HL-60/S4 treated with phorbol 12-myristate 13-acetate at 8.2 ng/mL for 4 days and 3 days (cell line): Measurements from ENCODE around the gene INTS2.
"Not testable (repeated sequence)": the region's sequence is repeated elsewhere in the genome, so short reads cannot be mapped to it uniquely, and the experiment has no call there.

Experiments used
- in situ Hi-C: fragments of 300-500 bp; cut with MboI; formaldehyde crosslinking; loops from 2 replicates; pipeline ENCODE4 v1.15.0; 2022; ENCODE audit warnings: low sequenced_read_pairs

INTS2 gene

DNA sequence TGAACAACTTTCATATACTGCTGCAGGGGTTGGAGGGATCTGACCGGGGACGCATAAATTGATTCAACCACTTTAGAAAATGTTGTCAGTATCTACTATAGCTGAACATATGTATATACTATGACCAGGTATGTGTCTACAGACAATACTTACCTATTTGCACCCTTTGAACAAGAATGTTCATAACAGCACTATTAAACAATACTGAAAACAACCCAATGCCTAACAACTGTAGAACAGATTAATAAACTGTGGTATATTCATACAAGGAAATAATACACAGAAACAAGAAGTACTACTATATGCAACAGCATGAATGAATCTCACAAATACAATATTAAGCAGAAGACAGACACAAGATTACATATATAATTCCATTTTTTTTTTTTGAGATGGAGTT, 74.9 kb downstream of the INTS2 start:
- in situ Hi-C loops, result no loop called here

DNA sequence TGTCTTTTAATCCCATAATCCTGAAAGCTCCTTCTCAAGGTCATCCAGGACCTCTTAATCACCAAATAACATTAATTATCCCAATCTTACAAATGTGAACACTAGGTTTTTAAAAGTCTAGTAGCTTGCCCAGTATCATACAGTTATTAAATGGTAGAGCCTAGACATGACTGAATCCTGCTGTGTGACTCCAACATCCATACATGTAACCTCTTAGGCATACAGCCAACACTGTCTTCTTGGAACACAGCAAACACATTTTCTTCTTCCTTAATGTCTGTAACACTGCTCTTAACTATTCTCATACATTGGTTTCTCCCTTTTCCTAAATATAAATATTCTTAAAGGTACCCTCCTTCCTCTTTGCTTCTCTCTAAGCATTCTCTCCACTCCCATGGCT, 78.1 kb downstream of the INTS2 start:
- in situ Hi-C loops, result loop anchor here (10.0 kb wide), 1 partner anchor 215 kb away; no protein-coding TSS in a partner anchor

DNA sequence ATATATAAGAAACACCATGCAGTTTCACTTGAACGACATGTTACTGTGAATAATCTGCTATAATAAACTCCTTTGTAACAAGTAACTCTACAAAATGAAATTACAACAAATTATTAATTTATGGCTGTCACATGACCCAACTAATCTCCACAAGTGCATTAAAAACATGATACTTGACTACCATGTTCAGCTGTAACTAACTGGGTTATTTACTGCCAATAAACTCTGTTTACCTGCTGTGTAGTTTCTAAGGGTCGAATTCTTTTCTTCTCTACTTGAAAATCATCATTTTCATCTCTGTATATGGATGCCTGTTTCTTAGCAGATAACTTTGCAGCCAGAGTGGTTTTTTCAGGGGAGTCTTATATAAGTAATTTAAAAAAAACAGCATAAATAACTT, 78.9 kb downstream of the INTS2 start:
- in situ Hi-C loops, result loop anchor here (10.0 kb wide), 1 partner anchor 214 kb away; no protein-coding TSS in a partner anchor

DNA sequence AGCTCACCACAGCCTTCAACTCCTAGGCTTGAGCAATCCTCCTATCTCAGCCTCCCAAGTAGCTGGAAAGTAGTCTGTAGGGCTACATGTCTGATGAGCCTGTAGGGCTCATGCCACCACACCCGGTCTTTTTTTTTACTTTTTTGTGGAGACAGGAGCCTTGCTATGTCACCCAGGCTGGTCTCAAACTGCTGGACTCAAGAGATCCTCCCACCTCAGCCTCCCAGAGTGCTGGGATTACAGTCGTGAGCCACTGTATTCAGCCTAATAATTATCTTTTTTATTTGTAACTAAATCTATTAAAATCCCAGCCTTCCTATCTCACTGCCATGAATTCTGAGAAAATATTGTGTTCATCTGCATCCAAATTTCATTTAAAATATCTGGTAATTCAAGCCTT, 79.5 kb downstream of the INTS2 start:
- in situ Hi-C loops, result loop anchor here (10.0 kb wide), 1 partner anchor 213 kb away; no protein-coding TSS in a partner anchor

DNA sequence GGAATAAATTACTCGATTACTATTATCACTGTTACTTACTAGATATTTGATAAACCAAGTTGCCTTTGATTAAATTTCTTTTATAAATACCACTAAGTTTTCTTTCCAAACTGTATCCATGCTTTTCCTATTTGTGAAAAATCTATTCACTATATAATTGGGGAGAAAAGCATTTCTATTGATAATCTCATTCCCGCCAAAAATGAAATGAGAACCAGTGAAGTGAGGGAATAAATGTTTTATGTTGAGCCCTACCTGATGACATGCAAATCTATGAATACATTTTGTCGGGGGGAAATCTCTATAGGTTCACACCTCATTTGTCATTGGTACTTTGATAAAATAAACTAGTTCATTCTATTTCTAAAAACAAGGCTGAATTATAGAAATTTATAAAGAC, 80.1 kb downstream of the INTS2 start:
- in situ Hi-C loops, result loop anchor here (10.0 kb wide), 1 partner anchor 213 kb away; no protein-coding TSS in a partner anchor

DNA sequence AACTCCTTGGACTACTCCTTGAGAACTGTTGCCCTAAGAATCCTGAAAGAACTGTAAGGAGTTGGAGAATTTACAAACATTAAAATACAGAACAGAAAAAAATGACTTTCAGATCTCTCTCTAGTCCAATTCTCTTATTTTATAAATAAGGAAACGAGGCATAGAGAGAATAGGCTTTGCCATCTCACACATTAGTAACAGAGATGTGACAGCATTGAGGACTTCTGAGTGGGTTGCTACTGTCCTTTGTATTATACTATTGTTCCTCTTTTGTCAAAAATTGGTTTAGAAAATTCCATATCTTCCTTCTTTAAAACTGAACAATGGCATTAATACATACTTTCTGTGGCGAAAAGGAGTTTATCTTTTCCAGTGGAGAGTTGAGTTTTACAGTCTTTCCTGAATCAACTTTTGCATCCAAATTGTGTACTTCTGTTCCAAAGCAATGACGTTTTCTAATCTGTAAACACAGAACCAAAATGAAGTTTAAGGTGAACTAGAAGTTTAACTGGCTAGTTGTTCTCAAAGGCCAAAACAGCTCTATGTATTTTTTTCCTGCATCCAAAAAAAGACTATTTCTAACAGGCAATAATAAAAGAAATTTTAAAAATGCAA, 80.9 kb downstream of the INTS2 start:
- in situ Hi-C loops, result loop anchor here (10.0 kb wide), 1 partner anchor 212 kb away; no protein-coding TSS in a partner anchor

DNA sequence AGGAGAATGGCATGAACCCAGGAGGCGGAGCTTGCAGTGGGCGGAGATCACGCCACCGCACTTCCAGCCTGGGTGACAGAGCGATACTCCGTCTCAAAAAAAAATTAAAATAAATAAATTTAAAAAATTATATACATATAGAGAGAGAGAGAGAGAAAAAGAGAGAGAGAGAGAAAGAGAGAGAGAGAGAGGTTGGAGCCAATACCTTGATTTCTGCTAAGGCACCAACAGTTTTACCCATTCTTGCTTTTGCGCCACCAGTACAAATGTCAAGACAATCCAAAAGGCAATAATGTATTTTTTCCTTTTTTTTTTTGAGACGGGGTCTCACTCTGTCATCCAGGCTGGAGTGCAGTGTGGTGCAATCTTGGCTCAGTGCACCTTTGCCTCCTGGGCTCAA, 81.7 kb downstream of the INTS2 start:
- in situ Hi-C loops, result loop anchor here (10.0 kb wide), 1 partner anchor 211 kb away; no protein-coding TSS in a partner anchor

DNA sequence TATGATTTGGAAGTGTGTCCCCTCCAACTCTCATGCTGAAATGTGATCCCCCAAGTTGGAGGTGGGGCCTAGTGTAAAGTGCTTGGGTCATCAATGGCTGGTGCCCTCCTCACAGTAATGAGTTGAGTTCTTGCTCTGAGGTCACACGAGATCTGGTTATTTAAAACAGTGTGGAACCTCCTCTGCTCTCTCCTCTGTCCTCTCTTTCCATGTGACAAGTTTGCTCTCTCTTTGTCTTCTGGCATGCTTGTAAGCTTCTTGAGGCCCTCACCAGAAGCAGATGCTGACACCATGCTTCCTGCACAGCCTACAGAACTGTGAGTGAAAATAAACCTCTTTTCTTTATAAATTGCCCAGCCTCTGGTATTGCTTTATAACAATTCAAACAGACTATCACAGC, 84.3 kb downstream of the INTS2 start:
- in situ Hi-C loops, result loop anchor here (10.0 kb wide), 1 partner anchor 209 kb away; no protein-coding TSS in a partner anchor

DNA sequence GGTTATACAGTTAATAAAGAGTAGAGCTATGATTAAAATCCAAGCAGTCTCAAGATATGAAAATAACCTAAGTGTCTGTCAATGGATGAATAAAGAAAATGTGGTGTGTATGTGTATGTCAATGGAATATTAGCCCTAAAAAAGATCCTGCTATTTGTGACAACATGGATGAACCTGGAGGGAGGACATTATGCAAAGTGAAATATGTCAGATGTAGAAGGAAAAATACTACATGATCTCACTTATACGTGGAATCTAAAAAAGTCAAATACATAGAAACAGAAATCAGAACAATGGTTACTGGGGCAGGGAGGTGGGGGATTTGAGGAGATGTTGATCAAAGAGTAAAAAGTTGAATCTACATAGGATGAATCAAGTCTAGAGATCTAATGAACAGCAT, 84.9 kb downstream of the INTS2 start:
- in situ Hi-C loops, result loop anchor here (10.0 kb wide), 1 partner anchor 208 kb away; no protein-coding TSS in a partner anchor

DNA sequence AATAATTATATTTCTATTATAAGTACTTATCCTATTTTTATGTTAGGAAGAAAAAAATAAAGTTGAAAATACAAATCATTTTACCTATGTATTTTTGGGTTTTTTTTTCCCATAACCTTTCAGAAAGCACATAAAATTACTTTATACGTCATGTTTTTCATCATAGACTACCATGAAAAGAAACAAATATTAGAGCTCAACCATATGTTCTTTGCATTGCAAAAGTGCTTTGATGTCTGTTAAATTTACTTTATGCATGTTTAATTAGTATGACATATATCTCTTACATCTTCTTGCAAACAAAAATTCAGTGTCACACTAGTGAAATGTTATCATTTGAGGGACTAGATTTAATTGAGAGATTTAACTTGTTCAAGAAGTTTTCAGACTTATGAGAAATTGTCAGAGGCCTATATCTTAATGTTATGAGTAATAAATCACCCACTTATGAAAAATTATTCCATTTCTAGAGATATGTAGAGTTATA, 88.4 kb downstream of the INTS2 start:
- in situ Hi-C loops, result no loop called here

DNA sequence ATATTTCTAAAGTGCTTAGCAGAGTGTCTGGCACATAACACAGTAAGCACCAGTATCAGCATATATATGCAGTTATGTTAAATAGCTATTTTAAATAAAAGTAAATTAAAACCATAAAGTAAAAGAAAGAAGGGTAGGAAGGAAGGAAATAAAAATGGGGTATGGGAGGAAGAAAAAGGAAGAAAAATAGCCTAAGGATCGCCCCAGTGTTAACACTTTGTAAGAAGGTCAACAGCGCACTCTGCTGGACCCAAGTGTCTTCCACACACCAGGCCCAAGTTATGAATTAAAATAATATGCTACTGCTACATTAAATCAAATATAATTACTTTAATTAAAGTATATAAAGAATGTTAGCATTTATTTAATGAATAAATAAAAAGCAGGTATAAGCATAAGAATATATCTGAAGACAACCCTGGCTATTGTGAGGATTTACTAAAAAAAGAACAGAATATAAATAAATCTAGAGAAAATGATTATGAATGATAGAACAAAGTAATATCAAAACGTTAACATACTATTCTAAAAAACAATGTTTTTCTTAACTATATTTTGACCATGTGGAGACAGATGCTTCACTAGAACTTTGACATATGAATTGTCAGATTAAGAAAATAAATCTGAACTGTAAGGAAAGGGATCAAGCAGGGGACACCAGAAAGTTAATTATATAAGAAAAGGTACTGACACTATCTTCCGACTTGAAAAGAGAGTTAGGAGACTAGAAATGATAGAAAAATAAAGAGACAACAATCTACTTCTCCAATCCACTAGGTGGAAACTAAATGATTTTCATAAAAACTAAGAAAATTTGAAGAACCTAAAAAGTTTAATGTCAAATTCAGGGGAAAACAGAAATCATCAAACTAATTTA, 90.4 kb downstream of the INTS2 start:
- in situ Hi-C loops, result no loop called here

DNA sequence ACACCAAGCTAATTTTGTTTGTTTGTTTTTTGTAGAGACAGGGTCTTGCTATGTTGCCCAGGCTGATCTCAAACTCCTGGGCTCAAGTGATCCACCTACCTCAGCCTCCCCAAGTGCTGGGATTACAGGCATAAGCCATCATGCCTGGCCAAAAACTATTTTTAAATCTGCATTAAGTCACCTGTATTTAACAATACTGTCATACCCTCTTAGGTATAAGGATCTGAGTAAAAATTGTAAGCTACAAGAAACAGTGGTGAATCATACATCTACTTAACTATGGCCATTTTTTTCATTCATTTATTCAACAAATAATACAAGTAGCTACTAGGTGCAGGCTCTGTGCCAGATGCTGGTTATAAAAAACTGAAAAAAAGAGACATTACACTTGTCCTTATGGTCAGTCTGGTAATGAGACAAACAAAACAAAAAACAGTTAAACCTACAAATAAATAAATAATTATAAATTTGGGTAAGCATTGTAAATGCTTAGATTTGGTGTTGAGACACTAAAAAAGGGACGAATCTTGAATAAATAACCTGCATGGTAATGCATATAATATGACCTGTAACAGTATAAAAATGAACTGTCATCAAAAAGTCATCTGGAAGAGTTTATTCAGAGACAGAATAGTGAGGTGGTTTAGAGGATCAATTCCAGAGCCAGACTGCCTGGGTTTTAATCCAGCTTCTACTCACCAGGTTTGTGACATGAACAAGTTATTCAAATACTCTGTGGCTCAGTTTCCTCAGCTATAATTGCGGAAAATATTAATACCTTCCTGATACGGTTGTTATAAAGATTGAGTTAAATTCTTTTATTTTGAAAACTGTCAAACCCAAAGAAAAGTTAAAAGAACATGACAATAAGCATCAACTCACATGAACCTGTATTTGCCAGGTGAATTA, 91.3 kb downstream of the INTS2 start:
- in situ Hi-C loops, result no loop called here

DNA sequence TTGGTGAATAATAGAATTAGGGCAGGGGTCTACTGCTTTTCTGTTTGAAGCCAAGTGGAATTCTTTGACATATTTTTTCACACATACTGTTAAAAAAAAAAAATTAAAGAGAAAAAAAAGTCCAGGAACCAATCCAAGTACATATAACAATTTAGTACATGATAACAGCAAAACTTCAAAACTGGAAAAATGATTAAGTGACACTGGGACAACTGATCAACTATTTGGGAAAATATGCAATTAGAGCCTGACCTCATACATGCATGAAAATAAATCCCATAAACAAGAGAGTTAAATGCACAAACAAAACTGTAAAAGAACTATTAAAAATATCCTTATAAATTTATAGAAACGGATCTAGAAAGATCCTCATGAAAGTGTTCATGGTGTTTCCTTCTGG, 92.2 kb downstream of the INTS2 start:
- in situ Hi-C loops, result no loop called here

DNA sequence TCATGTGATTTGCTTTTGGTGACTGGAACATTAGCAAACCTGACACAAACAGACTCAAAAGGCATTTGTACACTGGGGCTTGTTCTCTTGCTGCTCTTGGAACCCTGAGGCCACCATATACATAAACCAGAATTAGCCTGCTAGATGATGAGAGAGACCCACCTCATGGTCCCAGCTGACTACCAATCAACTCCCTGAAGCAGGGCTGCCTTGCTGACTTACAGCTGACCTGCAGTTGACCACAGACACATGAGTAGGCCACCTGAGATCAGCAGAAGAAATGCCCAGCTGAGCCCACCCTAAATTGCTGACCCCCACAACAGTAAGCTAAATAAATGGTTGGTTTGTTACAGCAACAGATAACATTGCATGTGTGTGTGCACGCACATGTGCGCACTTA, 93.2 kb downstream of the INTS2 start:
- in situ Hi-C loops, result no loop called here

DNA sequence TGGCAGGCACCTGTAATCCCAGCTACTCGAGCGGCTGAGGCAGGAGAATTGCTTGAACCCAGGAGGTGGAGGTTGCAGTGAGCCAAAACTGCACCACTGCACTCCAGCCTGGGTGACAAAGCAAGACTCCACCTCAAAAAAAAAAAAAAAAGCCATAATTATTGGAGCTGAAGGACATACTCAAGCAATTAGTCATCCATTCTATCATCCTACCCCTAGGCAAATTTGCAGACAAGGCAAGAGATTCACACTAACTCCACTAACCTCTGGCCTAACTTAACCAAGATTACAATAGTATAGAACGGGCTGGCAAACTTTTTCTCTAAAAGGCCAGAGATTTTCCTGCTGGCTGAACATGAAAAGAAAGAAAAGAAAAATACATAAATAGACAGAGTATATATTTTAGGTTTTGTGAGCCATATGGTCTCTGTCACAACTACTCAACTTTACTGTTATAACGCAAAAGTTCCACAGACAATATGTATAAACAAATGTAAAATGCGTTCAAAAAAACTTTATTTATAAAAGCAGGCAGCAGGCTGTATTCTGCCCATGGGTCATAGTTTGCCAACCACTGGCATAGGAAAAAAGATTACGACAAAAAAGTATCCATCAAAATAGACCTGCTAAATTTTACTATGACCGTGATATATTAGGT, 94.1 kb downstream of the INTS2 start:
- in situ Hi-C loops, result no loop called here

DNA sequence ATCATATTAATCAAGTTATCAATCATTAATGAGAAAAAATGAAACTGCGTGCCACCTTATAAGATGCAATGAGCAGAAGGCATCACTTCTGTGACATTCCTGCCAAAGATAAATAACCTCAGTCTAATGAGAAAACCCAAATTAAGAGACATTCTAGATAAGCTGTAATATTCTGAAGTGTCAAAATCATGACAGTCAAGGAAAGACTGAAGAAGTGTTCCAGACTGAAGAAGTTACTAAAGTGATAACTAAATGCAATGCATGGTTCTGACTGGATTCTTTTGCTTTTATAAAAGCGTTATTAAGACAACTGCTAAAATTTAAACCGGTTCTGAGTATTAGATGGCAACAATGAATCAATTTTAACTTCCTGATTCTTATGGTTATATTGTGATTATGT, 95.3 kb downstream of the INTS2 start:
- in situ Hi-C loops, result no loop called here

DNA sequence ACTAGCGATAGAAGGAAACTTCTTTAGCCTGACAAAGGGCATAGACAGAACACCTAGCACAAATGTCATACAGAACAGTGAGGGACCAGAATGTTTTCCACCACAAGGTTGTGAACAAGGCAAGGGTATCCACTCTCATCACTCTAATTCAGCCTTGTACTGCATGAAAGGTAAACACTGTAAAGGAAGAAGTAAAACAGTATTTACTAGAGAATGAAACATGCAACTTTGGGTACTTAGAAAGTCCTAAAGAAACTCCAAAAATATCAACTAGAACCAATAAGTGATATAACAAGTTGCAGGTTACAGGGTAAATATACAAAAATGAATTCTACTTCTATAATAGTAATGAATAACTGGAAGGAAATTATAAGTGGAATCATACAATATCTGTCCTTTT, 96.7 kb downstream of the INTS2 start:
- in situ Hi-C loops, result no loop called here

DNA sequence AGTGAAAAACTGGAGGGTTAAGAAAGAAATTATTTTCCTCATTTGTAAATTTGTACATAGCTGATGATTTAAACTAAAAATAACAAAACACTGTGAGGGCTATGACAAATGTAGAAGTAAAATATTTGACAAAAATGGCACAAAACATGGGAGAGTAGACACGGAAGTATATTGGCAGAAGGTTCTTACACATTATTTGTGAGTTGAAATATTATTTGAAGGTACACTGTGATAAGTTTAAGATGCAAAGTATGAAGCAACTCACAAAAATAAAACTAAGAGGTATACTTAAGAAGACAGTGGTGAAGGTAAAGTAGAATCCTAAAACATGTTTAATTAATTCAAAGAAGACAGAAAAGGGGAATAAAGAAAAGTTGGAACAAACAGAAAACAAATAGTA, 99.1 kb downstream of the INTS2 start:
- in situ Hi-C loops, result no loop called here

DNA sequence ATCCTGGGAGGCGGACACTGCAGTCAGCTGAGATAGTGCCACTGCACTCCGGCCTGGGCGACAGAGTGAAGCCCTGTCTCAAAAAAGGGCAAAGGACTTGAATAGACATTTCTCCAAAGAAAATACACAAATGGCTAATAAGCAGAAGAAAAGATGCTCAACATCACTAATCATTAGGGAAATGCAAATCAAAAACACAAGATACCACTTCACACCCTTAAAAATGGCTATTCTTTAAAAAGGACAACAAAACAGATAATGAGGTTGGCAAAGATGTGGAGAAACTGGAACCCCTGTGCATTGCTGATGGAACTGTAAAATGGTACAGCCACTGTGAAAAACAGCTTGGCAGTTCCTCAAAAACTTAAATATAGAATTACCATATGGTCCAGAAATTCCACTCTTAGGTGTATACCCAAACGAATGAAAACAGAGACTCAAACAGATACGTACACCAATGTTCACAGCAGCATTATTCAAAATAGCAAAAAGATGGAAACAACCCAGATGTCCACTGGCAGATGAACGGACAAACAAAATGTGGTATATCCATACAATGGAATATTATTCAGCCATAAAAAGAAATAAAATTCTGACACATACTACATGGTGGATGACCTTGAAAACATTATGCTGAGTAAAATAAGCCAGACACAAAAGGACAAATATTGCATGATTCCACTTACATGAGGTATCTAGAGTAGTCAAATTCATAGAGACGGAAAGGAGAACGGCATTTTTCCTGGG, 100.0 kb downstream of the INTS2 start:
- in situ Hi-C loops, result no loop called here

DNA sequence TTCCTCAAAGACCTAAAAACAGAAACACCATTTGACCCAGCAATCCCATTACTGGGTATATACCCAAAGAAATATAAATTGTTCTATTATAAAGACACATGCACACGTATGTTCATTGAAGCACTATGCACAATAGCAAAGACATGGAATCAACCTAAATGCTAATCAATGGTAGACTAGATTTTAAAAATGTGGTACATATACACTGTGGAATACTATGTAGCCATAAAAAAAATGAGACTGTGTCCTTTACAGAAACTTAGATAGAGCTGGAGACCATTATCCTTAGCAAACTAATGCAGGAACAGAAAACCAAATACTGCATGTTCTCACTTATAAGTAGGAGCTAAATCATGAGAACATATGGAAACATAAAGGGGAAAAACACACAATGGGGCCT, 100.9 kb downstream of the INTS2 start:
- in situ Hi-C loops, result not testable (repeated sequence)
